GM12878 (cell line): ENCODE data around the gene ECHDC1. TPM values are rescaled to one million over a fixed set of nuclear protein-coding genes. Genes with fewer than 3 reads are reported as not detected.

ENCODE experiments used
- ATAC-seq: fragments of 200-7000 bp; cut with Tn5 transposase; 3 replicates; pipeline ENCODE4 v1.9.1; 2020; ENCODE audit warnings: mild to moderate bottlenecking, moderate library complexity
- BruUV-seq: library from RNA; stranded (reverse); fragments of 400-500 nt; replicated peaks from 2 replicates; lab custom pipeline; 2021; lab: Mats Ljungman, UMichigan
- CTCF ChIA-PET: fragments of 300-600 bp; sonication (Branson Sonifier 250); formaldehyde crosslinking; extraction: SDS; loops from one replicate; lab custom pipeline; 2021; ENCODE audit warnings: inconsistent platforms; lab: Yijun Ruan, JAX
- POLR2A ChIA-PET: fragments of 350-600 bp; formaldehyde crosslinking; extraction: SDS; loops from one replicate; lab custom pipeline; 2021; ENCODE audit warnings: inconsistent platforms; lab: Charles Lee
- RAD21 ChIA-PET: fragments of 300-600 bp; sonication (Branson Sonifier 250); formaldehyde crosslinking; loops from one replicate; lab custom pipeline; 2023; ENCODE audit warnings: antibody characterized with exemption; ENCODE audit not compliant: unreplicated experiment; lab: Charles Lee
- SMC1A ChIA-PET: fragments of 300-600 bp; sonication (Branson Sonifier 250); formaldehyde crosslinking; loops from one replicate; lab custom pipeline; 2023; ENCODE audit not compliant: unreplicated experiment, uncharacterized antibody; lab: Charles Lee
- DNase-seq: peaks from one replicate; pipeline ENCODE4 v3.0.0-alpha.2; 2011; ENCODE audit warnings: low read depth, low spot score
- FAIRE-seq: peaks from 3 replicates; lab custom pipeline; 2011; peaks lifted over from hg19 to GRCh38; lab: Jason Lieb, UNC
- H2AFZ ChIP-seq: 2 replicates; pipeline ENCODE4 v1.6.0; 2011; ENCODE audit warnings: low read depth, low read length, control low read depth; ENCODE audit not compliant: control insufficient read depth
- H3K27ac ChIP-seq: 2 replicates; pipeline ENCODE4 v1.5.1; 2011; ENCODE audit warnings: control low read depth; ENCODE audit not compliant: control insufficient read depth, insufficient read depth
- H3K27me3 ChIP-seq, 2 experiments: replicated peaks in 1 of 2; 2 replicates each; pipeline versions ENCODE4 v1.6.0 to v1.6.1; 2011; ENCODE audit warnings: low read length in 1 of 2; ENCODE audit not compliant: control insufficient read depth in 2 of 2, insufficient read depth in 2 of 2
- H3K36me3 ChIP-seq, 2 experiments: 2 replicates each; pipeline ENCODE4 v1.5.1; 2011; ENCODE audit warnings: low read length in 1 of 2; ENCODE audit not compliant: control insufficient read depth in 2 of 2, insufficient read depth in 2 of 2
- H3K4me1 ChIP-seq: 2 replicates; pipeline ENCODE4 v1.6.1; 2011; ENCODE audit warnings: mild to moderate bottlenecking, low read length, moderate library complexity, mixed read lengths; ENCODE audit not compliant: control insufficient read depth, insufficient read depth
- H3K4me2 ChIP-seq: 2 replicates; pipeline ENCODE4 v1.6.0; 2011; ENCODE audit warnings: control low read depth; ENCODE audit not compliant: control insufficient read depth, insufficient read depth
- H3K4me3 ChIP-seq: fragments of 200-600 bp; sonication (generic); 2 replicates; pipeline ENCODE4 v1.5.1; 2016
- H3K79me2 ChIP-seq: 2 replicates; pipeline ENCODE4 v1.6.0; 2011; ENCODE audit warnings: low read length; ENCODE audit not compliant: control insufficient read depth, insufficient read depth
- H3K9ac ChIP-seq: 2 replicates; pipeline ENCODE4 v1.8.0; 2011; ENCODE audit warnings: low read length, control low read depth, mixed read lengths; ENCODE audit not compliant: control insufficient read depth, insufficient read depth
- H3K9me3 ChIP-seq: replicated peaks from 3 replicates; pipeline ENCODE4 v1.5.1; 2011; ENCODE audit warnings: mild to moderate bottlenecking, low read length; ENCODE audit not compliant: control insufficient read depth, insufficient read depth
- H4K20me1 ChIP-seq: 2 replicates; pipeline ENCODE4 v1.6.0; 2011; ENCODE audit not compliant: control insufficient read depth, insufficient read depth
- CREB1 ChIP-seq: IDR thresholded peaks from 2 replicates; pipeline ENCODE4 v1.6.1; 2012; ENCODE audit warnings: low read depth, mild to moderate bottlenecking, inconsistent platforms
- CREM ChIP-seq: IDR thresholded peaks from 2 replicates; pipeline ENCODE4 v1.6.1; 2014; ENCODE audit warnings: antibody characterized with exemption, low read depth
- GABPA ChIP-seq: IDR thresholded peaks from 2 replicates; pipeline ENCODE4 v1.6.1; 2014; ENCODE audit warnings: antibody characterized with exemption, low read depth, mild to moderate bottlenecking, inconsistent platforms
- MTA2 ChIP-seq: fragments of 450-650 bp; IDR thresholded peaks from 2 replicates; pipeline ENCODE4 v1.6.1; 2016; ENCODE audit warnings: low read depth, mild to moderate bottlenecking, moderate library complexity
- NFXL1 ChIP-seq: fragments of 450-650 bp; IDR thresholded peaks from 2 replicates; pipeline ENCODE4 v1.6.1; 2017; ENCODE audit warnings: antibody characterized with exemption, mild to moderate bottlenecking, borderline replicate concordance
- RBBP5 ChIP-seq: fragments of 200-600 bp; sonication (generic); conservative IDR thresholded peaks from 2 replicates; pipeline ENCODE4 v1.6.1; 2016
- SP1 ChIP-seq: IDR thresholded peaks from one replicate; pipeline ENCODE4 v1.6.1; 2011; ENCODE audit warnings: low read depth, low read length
- SREBF1 ChIP-seq: IDR thresholded peaks from 2 replicates; pipeline ENCODE4 v1.6.1; 2012; ENCODE audit warnings: mild to moderate bottlenecking, low read length
- ZBTB40 ChIP-seq: fragments of 450-650 bp; IDR thresholded peaks from 2 replicates; pipeline ENCODE4 v1.6.1; 2016; ENCODE audit warnings: mild to moderate bottlenecking, moderate library complexity, borderline replicate concordance
- ZZZ3 ChIP-seq: IDR thresholded peaks from 2 replicates; pipeline ENCODE4 v1.6.1; 2011; ENCODE audit warnings: low read depth; ENCODE audit not compliant: control insufficient read depth, insufficient read length
- WGBS: methylation state at CpG from one replicate; pipeline ENCODE4 v1.1.6; 2016; ENCODE audit warnings: low lambda C conversion rate; ENCODE audit not compliant: insufficient replicate concordance, insufficient coverage; ENCODE audit errors: missing lambda C conversion rate; 5-methylcytosine and 5-hydroxymethylcytosine counted together
- in situ Hi-C: fragments of 300-500 bp; cut with MboI; formaldehyde crosslinking; loops from 9 replicates; pipeline ENCODE4 v1.14.3; 2018; ENCODE audit warnings: mixed read lengths
- intact Hi-C: fragments of 100-400 bp; cut with micrococcal nuclease; formaldehyde crosslinking; loops from one replicate; pipeline ENCODE4 v1.14.2; 2022; ENCODE audit not compliant: unreplicated experiment
- polyA plus RNA-seq, 11 experiments: library from polyadenylated mRNA; depleted of rRNA in 4 of 11; unstranded in 6 of 11; stranded (reverse) in 5 of 11; fragments of >200 nt; fragmentation: Nextera tagmentation in 4 of 11; fragmentation: Illumina TruSeq in 1 of 11; extraction: Ambion mirVana in 4 of 11; extraction: Trizol in 1 of 11; gene quantifications; 1 replicate in 1 of 11; 2 replicates in 10 of 11; pipeline versions ENCODE4 v1.2.1 to v1.2.3, GENCODE V29; 2011 to 2016; ENCODE audit warnings: inconsistent platforms in 2 of 11, missing spikeins in 2 of 11, low read depth in 1 of 11
- total RNA-seq, 4 experiments: library from RNA; depleted of rRNA in 3 of 4; stranded (reverse); fragments of >200 nt in 3 of 4; fragmentation: Illumina TruSeq in 1 of 4; extraction: Trizol in 1 of 4; gene quantifications; 2 replicates each; pipeline versions ENCODE4 v1.2.1 to v1.2.3, GENCODE V29; 2013 to 2021
- TF ChIP-seq, protein P1 (sequence below): fragments of 450-650 bp; IDR thresholded peaks from 2 replicates; pipeline ENCODE4 v1.6.1; 2016; ENCODE audit warnings: mild to moderate bottlenecking

The ECHDC1 gene
- total and polyA plus RNA-seq, 10 of the 15 experiments (the other 5 are each of a cell fraction or from before 2014, with no cell fraction given), result 46.2 to 111 (median 70.7) TPM

DNA sequence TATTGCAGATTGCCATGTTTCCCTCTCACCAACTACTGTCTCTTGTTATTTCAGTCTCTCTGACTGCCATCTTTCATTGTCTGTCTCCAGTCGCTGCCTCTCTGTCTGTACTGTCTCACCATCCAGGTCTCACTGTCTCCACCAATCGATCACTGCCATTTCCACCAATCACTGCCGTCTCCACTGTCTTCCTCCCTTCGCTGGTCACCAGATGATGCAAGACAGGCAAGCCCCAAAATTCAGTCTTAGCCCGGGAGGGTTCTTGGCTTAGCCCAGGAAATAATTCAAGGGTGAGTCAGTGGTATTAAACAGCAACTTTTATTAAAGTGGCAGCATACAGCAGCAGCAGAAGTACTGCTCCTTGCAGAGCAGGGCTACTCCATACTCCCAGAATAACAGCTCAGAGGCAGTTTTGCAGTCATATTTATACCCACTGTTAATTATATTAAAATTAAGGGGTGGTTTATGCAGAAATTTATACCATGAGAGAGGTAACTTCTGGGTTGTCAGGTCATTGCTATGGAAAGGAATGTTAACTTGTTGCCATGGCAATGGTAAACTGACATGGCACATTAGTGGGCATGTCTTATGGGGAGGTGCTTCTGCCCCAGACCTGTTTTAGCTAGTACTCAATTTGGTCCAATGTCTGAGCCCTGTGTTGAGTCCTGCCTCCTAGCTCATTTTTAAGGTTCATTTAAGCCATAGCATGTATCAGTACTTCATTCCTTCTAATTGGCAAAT lies 23.0 kb upstream of the ECHDC1 start:
- FAIRE-seq, result no peak
- Histone ChIP-seq H3K27ac (no peak overlapping the region), H3K79me2 (no peaks in the 10 kb centered on the region), H4K20me1 (no peaks in the 10 kb centered on the region), H3K9ac (no peak overlapping the region), H3K4me3 (no peak overlapping the region), H3K4me1 (no peaks in the 10 kb centered on the region), H3K36me3 (no peaks in the 10 kb centered on the region), H3K4me2 (no peak overlapping the region), H3K9me3 (no peaks in the 10 kb centered on the region), H3K27me3 (no peaks in the 10 kb centered on the region), H2AFZ (no peak overlapping the region)
- ChIA-PET SMC1A (interaction anchor here (1.0 to 1.3 kb wide), 2 partner anchors 10 to 23 kb away, joined by 3 read pairs; no protein-coding TSS in a partner anchor), POLR2A (no interaction called here), RAD21 (no interaction called here), CTCF (no interaction called here)
- 26% methylated on average over 5 of the region's 5 CpGs for whole genome bisulfite sequencing
- in situ Hi-C loops, result no loop called here
- no peak for ATAC-seq
- BruUV-seq, result no TSS peak
- TF ChIP-seq, protein P1, sequence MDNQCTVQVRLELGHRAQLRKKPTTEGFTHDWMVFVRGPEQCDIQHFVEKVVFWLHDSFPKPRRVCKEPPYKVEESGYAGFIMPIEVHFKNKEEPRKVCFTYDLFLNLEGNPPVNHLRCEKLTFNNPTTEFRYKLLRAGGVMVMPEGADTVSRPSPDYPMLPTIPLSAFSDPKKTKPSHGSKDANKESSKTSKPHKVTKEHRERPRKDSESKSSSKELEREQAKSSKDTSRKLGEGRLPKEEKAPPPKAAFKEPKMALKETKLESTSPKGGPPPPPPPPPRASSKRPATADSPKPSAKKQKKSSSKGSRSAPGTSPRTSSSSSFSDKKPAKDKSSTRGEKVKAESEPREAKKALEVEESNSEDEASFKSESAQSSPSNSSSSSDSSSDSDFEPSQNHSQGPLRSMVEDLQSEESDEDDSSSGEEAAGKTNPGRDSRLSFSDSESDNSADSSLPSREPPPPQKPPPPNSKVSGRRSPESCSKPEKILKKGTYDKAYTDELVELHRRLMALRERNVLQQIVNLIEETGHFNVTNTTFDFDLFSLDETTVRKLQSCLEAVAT, result no peak
- TF ChIP-seq NFXL1, result no peak
- TF ChIP-seq ZBTB40, result no peak
- no peak for TF ChIP-seq ZZZ3
- TF ChIP-seq MTA2, result no peak
- no peak for TF ChIP-seq SP1
- no peak for TF ChIP-seq CREM
- no peak for TF ChIP-seq CREB1
- TF ChIP-seq SREBF1, result no peak
- TF ChIP-seq RBBP5, result no peak
- no peak for TF ChIP-seq GABPA
- intact Hi-C loops, result no loop called here
- no peak for DNase-seq
